SK-N-SH (cell line): ENCODE results near the gene DHRS12. TPM values are rescaled to one million over a fixed set of nuclear protein-coding genes. Genes with fewer than 3 reads are reported as not detected.

Source experiments
- CTCF ChIA-PET: fragments of 300-600, 350-600 bp; formaldehyde crosslinking; extraction: SDS; loops from one replicate; lab custom pipeline; 2021; lab: Yijun Ruan, JAX
- POLR2A ChIA-PET: fragments of 350-600 bp; sonication (Branson Sonifier 250); formaldehyde crosslinking; extraction: SDS; loops from one replicate; lab custom pipeline; 2020; ENCODE audit warnings: antibody characterized with exemption, inconsistent platforms; lab: Yijun Ruan, JAX
- DNase-seq: peaks from one replicate; pipeline ENCODE4 v3.0.0; 2012
- H2AFZ ChIP-seq: fragments of 200-600 bp; sonication (generic); 2 replicates; pipeline ENCODE4 v1.8.1; 2016; ENCODE audit warnings: antibody characterized with exemption, mild to moderate bottlenecking, low read depth
- H3F3A ChIP-seq: fragments of 200-600 bp; sonication (generic); replicated peaks from 2 replicates; pipeline ENCODE3; 2016; ENCODE audit warnings: antibody characterized with exemption, mild to moderate bottlenecking; ENCODE audit not compliant: insufficient read depth
- H3K27ac ChIP-seq, 2 experiments: fragments of 200-500 bp in 1 of 2; fragments of 200-600 bp in 1 of 2; sonication (Bioruptor generic) in 1 of 2; sonication (generic), shearing (Covaris generic) in 1 of 2; 2 replicates each; pipeline versions ENCODE4 v1.5.1 to v1.6.1; 2014 to 2016; ENCODE audit warnings: low read depth in 2 of 2, inconsistent platforms in 1 of 2, low read length in 1 of 2, mild to moderate bottlenecking in 1 of 2, mixed read lengths in 1 of 2
- H3K27me3 ChIP-seq: fragments of 200-600 bp; sonication (generic), shearing (Covaris generic); 2 replicates; pipeline ENCODE4 v1.6.1; 2016; ENCODE audit warnings: mixed run types; ENCODE audit not compliant: insufficient read depth
- H3K36me3 ChIP-seq, 2 experiments: fragments of 200-500 bp in 1 of 2; fragments of 200-600 bp in 1 of 2; sonication (Bioruptor generic) in 1 of 2; sonication (generic) in 1 of 2; replicated peaks in 1 of 2; 2 replicates each; pipeline versions ENCODE3 to v1.5.1; 2014 to 2016; ENCODE audit warnings: low read length in 1 of 2, mild to moderate bottlenecking in 1 of 2; ENCODE audit not compliant: insufficient read depth in 2 of 2, control insufficient read depth in 1 of 2
- H3K4me1 ChIP-seq, 2 experiments: fragments of 200-500 bp in 1 of 2; fragments of 200-600 bp in 1 of 2; sonication (Bioruptor generic) in 1 of 2; sonication (generic), shearing (Covaris generic) in 1 of 2; 2 replicates each; pipeline versions ENCODE4 v1.5.1 to v1.6.1; 2014 to 2016; ENCODE audit warnings: low read depth in 1 of 2, low read length in 1 of 2, mixed run types in 1 of 2; ENCODE audit not compliant: insufficient read depth in 2 of 2, control insufficient read depth in 1 of 2
- H3K4me2 ChIP-seq: fragments of 200-600 bp; sonication (generic), shearing (Covaris generic); 2 replicates; pipeline ENCODE4 v1.6.1; 2017; ENCODE audit warnings: mixed run types
- H3K4me3 ChIP-seq, 2 experiments: fragments of 200-500 bp in 1 of 2; fragments of 200-600 bp in 1 of 2; sonication (Bioruptor generic) in 1 of 2; sonication (generic), shearing (Covaris generic) in 1 of 2; 2 replicates each; pipeline versions ENCODE4 v1.5.1 to v1.8.1; 2014 to 2016; ENCODE audit warnings: low read depth in 2 of 2, inconsistent platforms in 1 of 2, low read length in 1 of 2, mild to moderate bottlenecking in 1 of 2, mixed read lengths in 1 of 2, moderate library complexity in 1 of 2
- H3K79me2 ChIP-seq: fragments of 200-600 bp; sonication (generic); 2 replicates; pipeline ENCODE4 v1.8.1; 2017; ENCODE audit warnings: mild to moderate bottlenecking; ENCODE audit not compliant: insufficient read depth
- H3K9ac ChIP-seq: fragments of 200-600 bp; sonication (generic); 2 replicates; pipeline ENCODE4 v1.6.1; 2017; ENCODE audit warnings: mixed run types
- H3K9me2 ChIP-seq: fragments of 200-600 bp; sonication (generic); 2 replicates; pipeline ENCODE4 v1.6.1; 2017; ENCODE audit warnings: mixed run types
- H3K9me3 ChIP-seq: fragments of 200-600 bp; sonication (generic); 2 replicates; pipeline ENCODE4 v1.6.1; 2017; ENCODE audit warnings: mixed run types, mild to moderate bottlenecking, moderate library complexity
- H4K20me1 ChIP-seq: fragments of 200-600 bp; sonication (generic); 2 replicates; pipeline ENCODE4 v1.6.1; 2017; ENCODE audit warnings: mild to moderate bottlenecking, mixed run types; ENCODE audit not compliant: insufficient read depth
- CTCF ChIP-seq: fragments of 200-600 bp; sonication (generic); IDR thresholded peaks from 2 replicates; pipeline ENCODE4 v1.6.1; 2017; ENCODE audit warnings: antibody characterized with exemption, mild to moderate bottlenecking, moderate library complexity
- ELF1 ChIP-seq: IDR thresholded peaks from 2 replicates; pipeline ENCODE4 v1.4.0; 2012
- EZH2phosphoT487 ChIP-seq: fragments of 200-600 bp; sonication (generic); IDR thresholded peaks from 2 replicates; pipeline ENCODE4 v1.6.1; 2017; ENCODE audit warnings: low read depth, mixed run types, mild to moderate bottlenecking, antibody characterized with exemption, moderate library complexity, borderline replicate concordance
- GATA2 ChIP-seq: sonication (generic); formaldehyde crosslinking; IDR thresholded peaks from 2 replicates; pipeline ENCODE4 v1.5.0; 2020; ENCODE audit warnings: mild to moderate bottlenecking, missing genetic modification reagents
- JUND ChIP-seq: IDR thresholded peaks from 2 replicates; pipeline ENCODE4 v1.4.0; 2012
- MAX ChIP-seq: IDR thresholded peaks from 2 replicates; pipeline ENCODE4 v1.4.0; 2012; ENCODE audit warnings: low read depth
- MEF2A ChIP-seq: IDR thresholded peaks from 2 replicates; pipeline ENCODE4 v1.4.0; 2012; ENCODE audit warnings: low read depth, borderline replicate concordance
- MXI1 ChIP-seq: IDR thresholded peaks from 2 replicates; pipeline ENCODE4 v1.6.1; 2012; ENCODE audit warnings: mild to moderate bottlenecking, low read depth, low read length, improper control_type of control experiment
- PBX3 ChIP-seq: IDR thresholded peaks from 2 replicates; pipeline ENCODE4; 2012
- POLR2AphosphoS5 ChIP-seq: IDR thresholded peaks from 2 replicates; pipeline ENCODE4 v1.6.1; 2012; ENCODE audit warnings: low read depth, low read length
- RXRA ChIP-seq: IDR thresholded peaks from 2 replicates; pipeline ENCODE4 v1.4.0; 2012; ENCODE audit warnings: low read depth, mild to moderate bottlenecking, borderline replicate concordance
- TAF1 ChIP-seq: IDR thresholded peaks from 2 replicates; pipeline ENCODE4 v1.6.1; 2012; ENCODE audit warnings: low read depth, mild to moderate bottlenecking, low read length, moderate library complexity, borderline replicate concordance
- TEAD4 ChIP-seq: IDR thresholded peaks from 2 replicates; pipeline ENCODE4 v1.4.0; 2012; ENCODE audit warnings: mild to moderate bottlenecking, borderline replicate concordance; ENCODE audit not compliant: insufficient read depth
- USF1 ChIP-seq: IDR thresholded peaks from 2 replicates; pipeline ENCODE4 v1.4.0; 2012; ENCODE audit warnings: low read depth, borderline replicate concordance
- USF2 ChIP-seq: fragments of 150-350 bp; IDR thresholded peaks from 2 replicates; pipeline ENCODE4 v1.6.1; 2017; ENCODE audit warnings: antibody characterized with exemption, low read length, low read depth, borderline replicate concordance
- YY1 ChIP-seq: IDR thresholded peaks from 2 replicates; pipeline ENCODE4 v1.4.0; 2012; ENCODE audit warnings: low read depth, mild to moderate bottlenecking
- WGBS: methylation state at CpG from one replicate; pipeline ENCODE4 v1.1.6; 2017; ENCODE audit warnings: low lambda C conversion rate; 5-methylcytosine and 5-hydroxymethylcytosine counted together
- polyA plus RNA-seq, 3 experiments: library from polyadenylated mRNA; depleted of rRNA; stranded (reverse); fragments of >200 nt; gene quantifications; 2 replicates each; pipeline ENCODE4 v1.2.3, GENCODE V29; 2012

The DHRS12 gene
- polyA plus RNA-seq, 1 of the 3 experiments (the other 2 are of a cell fraction), result 9.6 TPM

GRCh38 chr13:51816604-51817249 lies 12.8 kb upstream of the DHRS12 start (continued):
- TF ChIP-seq USF2 (no peak), POLR2AphosphoS5 (no peak), GATA2 (CRISPR knock-in tag) (no peak), TAF1 (no peak), ELF1 (no peak), EZH2phosphoT487 (no peak)

- POLR2A ChIA-PET, result no interaction called here
- Histone ChIP-seq H3K4me3 (no peak overlapping the region), H3K9ac (no peak overlapping the region), H3K36me3 (no peaks in the 10 kb centered on the region), H2AFZ (no peak overlapping the region), H3K79me2 (no peaks in the 10 kb centered on the region), H3K4me1 (peaks cover 0 to 14% of the 10 kb centered on the region in 2 experiments; a peak in 1 of 4 replicates), H3K9me2 (no peaks in the 10 kb centered on the region), H3K27ac (no peak overlapping the region), H3F3A (no peaks in the 10 kb centered on the region), H3K4me2 (no peak overlapping the region), H4K20me1 (no peaks in the 10 kb centered on the region), H3K9me3 (no peaks in the 10 kb centered on the region)
- DNase-seq, result no peak
- 85% methylated on average over 11 of the region's 11 CpGs for WGBS
- CTCF ChIA-PET, result interaction anchor here (0.6 to 4.7 kb wide), 39 partner anchors 8 to 659 kb away, joined by 3 to 51 read pairs (median 4); partner anchors contain the start of genes ATP7B and NEK5
- TF ChIP-seq TEAD4 (no peak), MEF2A (no peak), YY1 (no peak), PBX3 (no peak), POLR2AphosphoS5 (no peak), MXI1 (no peak), TAF1 (no peak), CTCF (no peak), RXRA (no peak), USF1 (no peak), JUND (no peak), MAX (no peak), EZH2phosphoT487 (no peak)
- TF ChIP-seq, all 33 proteins: peak for 0
- H3K27me3 ChIP-seq, result no peaks in the 10 kb centered on the region
Observed at GRCh38 chr13:51815848-51816247, 11.9 kb upstream of the DHRS12 start.
